ENCODE measurements around the gene PRPSAP2.

The PRPSAP2 gene

GRCh38 chr17:18933102-18934058 is 75.4 kb downstream of the PRPSAP2 start:
- H3K36me3 ChIP-seq, result no peaks in the 10 kb centered on the region
- H3K9me3 ChIP-seq, result no peaks in the 10 kb centered on the region
- H3K27me3 ChIP-seq, result no peaks in the 10 kb centered on the region
- no peak overlapping the region for H3K4me3 ChIP-seq (ENCODE audit: low read depth, low read length)
- no peaks in the 10 kb centered on the region for H3K4me1 ChIP-seq
- TF ChIP-seq CTCF (IDR thresholded peaks at IDR 0.05; ENCODE audit: low read depth, low read length), result no peak
- no peak for DNase-seq

DNA sequence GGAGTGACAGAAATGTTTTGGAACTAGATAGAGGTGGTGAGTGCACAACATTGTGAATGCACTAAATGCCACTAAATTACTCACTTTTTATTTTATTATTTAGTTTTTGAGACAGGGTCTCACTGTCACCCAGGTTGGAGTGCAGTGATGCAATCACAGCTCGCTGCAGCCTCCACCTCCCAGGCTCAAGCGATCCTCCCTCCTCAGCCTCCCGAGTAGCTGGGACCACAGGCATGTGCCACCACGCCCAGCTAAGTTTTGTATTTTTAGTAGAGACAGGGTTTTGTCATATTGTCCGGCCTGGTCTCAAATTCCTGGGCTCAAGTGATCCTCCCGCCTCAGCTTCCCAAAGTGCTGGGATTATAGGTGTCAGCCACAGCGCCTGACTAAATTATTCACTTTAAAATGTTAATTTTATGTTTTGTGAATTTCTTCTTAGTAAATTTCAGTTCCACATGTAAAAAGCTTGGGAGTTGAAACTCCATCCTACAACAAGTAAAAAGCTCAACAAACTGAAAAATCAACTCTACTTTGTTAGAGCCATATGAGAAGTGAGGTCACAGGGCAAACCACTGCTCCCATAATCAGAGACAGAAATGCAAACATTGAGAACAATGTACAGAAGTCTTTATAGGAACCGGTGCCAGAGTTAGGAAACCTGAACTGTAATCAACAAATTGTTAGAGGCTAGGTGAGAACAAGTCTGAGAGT is 80.2 kb downstream of the PRPSAP2 start:
- no peaks in the 10 kb centered on the region for H3K36me3 ChIP-seq
- no peak overlapping the region for H3K4me3 ChIP-seq (ENCODE audit: low read depth, low read length)
- no peaks in the 10 kb centered on the region for H3K9me3 ChIP-seq
- no peak for DNase-seq
- no peaks in the 10 kb centered on the region for H3K4me1 ChIP-seq
- no peaks in the 10 kb centered on the region for H3K27me3 ChIP-seq
- no peak for TF ChIP-seq CTCF (IDR thresholded peaks at IDR 0.05; ENCODE audit: low read depth, low read length)

- Histone ChIP-seq H3K4me1 (no peaks in the 10 kb centered on the region), H3K9me3 (no peaks in the 10 kb centered on the region), H3K36me3 (no peaks in the 10 kb centered on the region), H3K4me3 (ENCODE audit: low read depth, low read length) (no peak overlapping the region), H3K27me3 (no peaks in the 10 kb centered on the region)
- no peak for TF ChIP-seq CTCF (IDR thresholded peaks at IDR 0.05; ENCODE audit: low read depth, low read length)
- no peak for DNase-seq
Observed at GRCh38 chr17:18938692-18939023, 80.7 kb downstream of the PRPSAP2 start.

- H3K4me1 ChIP-seq, result no peaks in the 10 kb centered on the region
- no peaks in the 10 kb centered on the region for H3K36me3 ChIP-seq
- no peaks in the 10 kb centered on the region for H3K27me3 ChIP-seq
- no peaks in the 10 kb centered on the region for H3K9me3 ChIP-seq
- DNase-seq, result no peak
- no peak for TF ChIP-seq CTCF (IDR thresholded peaks at IDR 0.05; ENCODE audit: low read depth, low read length)
- H3K4me3 ChIP-seq (ENCODE audit: low read depth, low read length), result no peak overlapping the region
Observed at GRCh38 chr17:18944646-18945045, 86.7 kb downstream of the PRPSAP2 start.

DNA sequence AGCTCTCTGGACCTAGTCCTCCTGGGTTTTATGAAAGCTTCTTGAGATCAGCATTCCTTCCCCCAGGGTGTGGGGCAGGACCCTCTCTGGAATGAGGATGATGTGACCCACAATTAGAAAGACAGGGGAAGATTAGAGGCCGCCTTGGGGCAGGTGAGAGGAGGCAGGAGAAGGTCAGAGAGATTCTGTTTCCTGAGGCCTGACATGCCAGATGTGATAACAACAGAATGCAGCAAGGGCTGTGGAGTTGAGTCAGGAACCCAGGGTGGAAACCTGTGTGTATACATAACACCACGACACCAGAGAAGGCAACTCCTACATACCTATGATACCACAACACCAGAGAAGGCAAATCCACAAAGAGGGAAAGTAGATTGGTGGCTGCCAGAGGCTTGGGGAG is 88.6 kb downstream of the PRPSAP2 start:
- H3K4me3 ChIP-seq (ENCODE audit: low read depth, low read length), result no peak overlapping the region
- H3K36me3 ChIP-seq, result no peaks in the 10 kb centered on the region
- no peak for TF ChIP-seq CTCF (IDR thresholded peaks at IDR 0.05; ENCODE audit: low read depth, low read length)
- no peaks in the 10 kb centered on the region for H3K4me1 ChIP-seq
- no peaks in the 10 kb centered on the region for H3K27me3 ChIP-seq
- H3K9me3 ChIP-seq, result no peaks in the 10 kb centered on the region
- no peak for DNase-seq

DNA sequence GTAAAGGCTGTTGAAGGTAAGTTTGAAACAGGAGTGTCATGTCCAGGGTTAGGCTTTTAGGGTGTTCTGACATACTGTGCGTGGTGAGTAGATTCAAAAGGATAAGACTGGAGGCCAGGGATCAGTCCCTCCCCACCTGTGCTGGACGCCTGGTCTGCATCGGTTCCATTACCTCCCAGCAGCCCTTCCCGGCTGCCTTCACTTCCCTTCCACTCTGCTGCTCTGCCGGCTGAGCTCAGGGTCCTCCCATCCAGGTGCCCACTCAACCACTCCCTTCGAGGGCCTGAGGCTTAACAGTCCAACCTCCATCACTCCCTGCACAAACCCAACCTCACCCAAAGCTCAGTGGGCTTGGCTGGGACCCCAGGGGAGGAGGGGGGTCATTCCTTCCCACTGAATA is 89.9 kb downstream of the PRPSAP2 start:
- no peaks in the 10 kb centered on the region for H3K4me1 ChIP-seq
- no peaks in the 10 kb centered on the region for H3K9me3 ChIP-seq
- no peak overlapping the region for H3K4me3 ChIP-seq (ENCODE audit: low read depth, low read length)
- no peak for DNase-seq
- no peak for TF ChIP-seq CTCF (IDR thresholded peaks at IDR 0.05; ENCODE audit: low read depth, low read length)
- no peaks in the 10 kb centered on the region for H3K27me3 ChIP-seq
- H3K36me3 ChIP-seq, result no peaks in the 10 kb centered on the region
